Transverse colon (tissue), 4 donors: Measurements from ENCODE around the gene CDK9. TPM values are rescaled to one million over a fixed set of nuclear protein-coding genes. Genes with fewer than 3 reads are reported as not detected.

Experiments
- DNase-seq: peaks from one replicate; pipeline ENCODE4 v3.0.0-alpha.2; 2019
- H3K27ac ChIP-seq, 4 donors: fragments of 200-600 bp; sonication (generic); 2 replicates each; pipeline ENCODE4 v1.5.1; 2016 to 2018; ENCODE audit warnings: inconsistent platforms in 4 of 4
- H3K27me3 ChIP-seq: fragments of 200-600 bp; sonication (generic); 2 replicates; pipeline ENCODE4 v1.5.1; 2017; ENCODE audit warnings: inconsistent platforms
- H3K36me3 ChIP-seq, 4 donors: fragments of 200-600 bp; sonication (generic); 2 replicates each; pipeline ENCODE4 v1.5.1; 2017 to 2019; ENCODE audit warnings: inconsistent platforms in 4 of 4
- H3K4me1 ChIP-seq, 4 donors: fragments of 200-600 bp; sonication (generic); 2 replicates each; pipeline ENCODE4 v1.5.1; 2017 to 2020; ENCODE audit warnings: inconsistent platforms in 4 of 4
- H3K4me3 ChIP-seq, 4 donors: fragments of 200-600 bp; sonication (generic); 1 replicate in 1 of 4; 2 replicates in 3 of 4; pipeline versions ENCODE4 v1.5.1 to v1.6.1; 2017 to 2019; ENCODE audit warnings: inconsistent platforms in 4 of 4
- H3K9me3 ChIP-seq, 2 donors: fragments of 200-600 bp; sonication (generic); 2 replicates each; pipeline ENCODE4 v1.5.1; 2017 to 2019; ENCODE audit warnings: inconsistent platforms in 2 of 2
- EP300 ChIP-seq: sonication (generic); formaldehyde crosslinking; IDR thresholded peaks from one replicate; pipeline ENCODE4 v1.6.1; 2017; ENCODE audit warnings: antibody characterized with exemption, low read depth
- POLR2A ChIP-seq: fragments of 450-650 bp; IDR thresholded peaks from one replicate; pipeline ENCODE4 v1.6.1; 2016; ENCODE audit warnings: antibody characterized with exemption, mild to moderate bottlenecking, moderate library complexity
- POLR2AphosphoS5 ChIP-seq, 3 donors: sonication (generic); formaldehyde crosslinking; IDR thresholded peaks; one replicate each; pipeline ENCODE4 v1.6.1; 2016; ENCODE audit warnings: antibody characterized with exemption in 3 of 3
- WGBS, 2 donors: methylation state at CpG; one replicate each; pipeline ENCODE4 v1.1.5; 2018; ENCODE audit warnings: low coverage in 1 of 2; 5-methylcytosine and 5-hydroxymethylcytosine counted together
- in situ Hi-C, 4 donors: fragments of 200-750 bp; cut with MboI; loops; one replicate each; pipeline versions ENCODE4 v1.15.0 to v1.15.1; 2017; ENCODE audit warnings: low sequenced_read_pairs in 3 of 4, low pct_ligation_motif_present in 1 of 4, low pct_unique_long_range_greater_than_20kb in 1 of 4
- intact Hi-C: fragments of 100-400 bp; cut with DNase I; formaldehyde crosslinking; loops from one replicate; pipeline ENCODE4 v1.15.1; 2023; ENCODE audit warnings: low total_unique reads
- total RNA-seq, 4 donors: library from RNA; depleted of rRNA; stranded (reverse); fragments of >200 nt; gene quantifications; one replicate each; pipeline ENCODE4 v1.1.0, GENCODE V29; 2016
- TF ChIP-seq, protein P1 (sequence below), 5 experiments: fragments of 200-600 bp in 3 of 5; fragments of 450-650 bp in 2 of 5; sonication (generic) in 3 of 5; IDR thresholded peaks; 1 replicate in 2 of 5; 2 replicates in 3 of 5; pipeline ENCODE4 v1.5.1; 2016 to 2017; ENCODE audit warnings: antibody characterized with exemption in 5 of 5, inconsistent platforms in 3 of 5, mild to moderate bottlenecking in 2 of 5, moderate library complexity in 1 of 5

The CDK9 gene
- total RNA-seq, 4 donors from 2014 or later = 32.6 to 78.9 (median 49.3) TPM

- Histone ChIP-seq H3K27me3 (peaks cover 26% of the 10 kb centered on the region), H3K9me3 (no peaks in the 10 kb centered on the region), H3K36me3 (no peaks in the 10 kb centered on the region), H3K27ac (no peak overlapping the region), H3K4me3 (no peak overlapping the region), H3K4me1 (peaks cover 0 to 16% (median 9%) of the 10 kb centered on the region in 4 donors)
- in situ Hi-C loops (loop anchor here in 2 of 4 donors (25.0 kb wide), 2 partner anchors 155 to 230 kb away; no protein-coding TSS in a partner anchor), intact Hi-C loops (no loop called here)
- 42 to 56% methylated on average over 12 to 35 of the region's 38 CpGs for WGBS, 2 donors
- TF ChIP-seq POLR2AphosphoS5 (IDR thresholded peaks at IDR 0.05) (no peak), POLR2A (no peak), EP300 (no peak)
- TF ChIP-seq, protein P1, sequence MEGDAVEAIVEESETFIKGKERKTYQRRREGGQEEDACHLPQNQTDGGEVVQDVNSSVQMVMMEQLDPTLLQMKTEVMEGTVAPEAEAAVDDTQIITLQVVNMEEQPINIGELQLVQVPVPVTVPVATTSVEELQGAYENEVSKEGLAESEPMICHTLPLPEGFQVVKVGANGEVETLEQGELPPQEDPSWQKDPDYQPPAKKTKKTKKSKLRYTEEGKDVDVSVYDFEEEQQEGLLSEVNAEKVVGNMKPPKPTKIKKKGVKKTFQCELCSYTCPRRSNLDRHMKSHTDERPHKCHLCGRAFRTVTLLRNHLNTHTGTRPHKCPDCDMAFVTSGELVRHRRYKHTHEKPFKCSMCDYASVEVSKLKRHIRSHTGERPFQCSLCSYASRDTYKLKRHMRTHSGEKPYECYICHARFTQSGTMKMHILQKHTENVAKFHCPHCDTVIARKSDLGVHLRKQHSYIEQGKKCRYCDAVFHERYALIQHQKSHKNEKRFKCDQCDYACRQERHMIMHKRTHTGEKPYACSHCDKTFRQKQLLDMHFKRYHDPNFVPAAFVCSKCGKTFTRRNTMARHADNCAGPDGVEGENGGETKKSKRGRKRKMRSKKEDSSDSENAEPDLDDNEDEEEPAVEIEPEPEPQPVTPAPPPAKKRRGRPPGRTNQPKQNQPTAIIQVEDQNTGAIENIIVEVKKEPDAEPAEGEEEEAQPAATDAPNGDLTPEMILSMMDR (IDR thresholded peaks at IDR 0.05) = no peak
- peak; percentile 54 for DNase-seq
These were observed 43.9 kb upstream of the CDK9 start for GRCh38 chr9:127741831-127742434.

DNA sequence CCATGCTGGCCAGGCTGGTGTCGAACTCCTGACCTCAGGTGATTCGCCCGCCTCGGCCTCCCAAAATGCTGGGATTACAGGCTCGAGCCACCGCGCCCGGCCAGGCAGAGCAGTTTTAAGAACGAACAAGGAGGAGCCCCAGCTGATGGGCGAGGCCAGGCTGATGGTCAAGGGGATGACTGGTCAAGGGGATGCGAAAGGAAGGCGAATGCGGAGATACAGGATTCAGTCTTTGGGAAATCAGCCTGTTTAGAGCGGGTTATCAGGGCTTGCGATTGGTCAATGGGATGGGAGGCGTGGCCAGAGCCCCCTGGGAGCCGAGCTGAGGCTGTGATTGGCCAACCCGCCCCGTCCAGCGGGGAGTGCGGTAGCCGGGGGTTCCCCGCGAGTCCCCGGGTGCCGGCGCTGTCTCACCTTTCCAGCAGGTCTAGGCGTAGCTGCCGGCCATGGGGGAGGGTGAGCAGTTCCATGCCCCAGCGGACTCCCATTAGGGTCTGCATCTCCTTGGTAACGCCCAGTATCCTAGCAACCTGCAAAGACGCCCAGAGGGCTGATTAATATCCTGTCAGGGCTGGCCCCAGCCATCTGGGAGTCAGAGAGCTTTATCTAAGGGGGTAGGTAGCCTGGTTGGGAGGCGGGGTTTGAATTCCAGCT is 43.3 kb upstream of the CDK9 start:
- Histone ChIP-seq H3K4me3 (no peak overlapping the region), H3K4me1 (peaks cover 0 to 16% (median 9%) of the 10 kb centered on the region in 4 donors), H3K27me3 (peaks cover 31% of the 10 kb centered on the region), H3K27ac (no peak overlapping the region), H3K36me3 (no peaks in the 10 kb centered on the region), H3K9me3 (no peaks in the 10 kb centered on the region)
- in situ Hi-C loops (loop anchor here in 2 of 4 donors (25.0 kb wide), 2 partner anchors 155 to 230 kb away; no protein-coding TSS in a partner anchor), intact Hi-C loops (no loop called here)
- no peak for TF ChIP-seq POLR2A
- TF ChIP-seq, protein P1 (IDR thresholded peaks at IDR 0.05) = no peak
- no peak for TF ChIP-seq POLR2AphosphoS5 (IDR thresholded peaks at IDR 0.05)
- TF ChIP-seq EP300 = no peak
- WGBS, 2 donors = 47 to 50% methylated on average over 3 to 33 of the region's 33 CpGs
- DNase-seq = no peak

- in situ Hi-C loops = loop anchor here in 2 of 4 donors (25.0 kb wide), 2 partner anchors 157 to 232 kb away; no protein-coding TSS in a partner anchor
- Histone ChIP-seq H3K27me3 (peaks cover 34% of the 10 kb centered on the region), H3K9me3 (no peaks in the 10 kb centered on the region), H3K4me3 (no peak overlapping the region), H3K27ac (no peak overlapping the region), H3K4me1 (peaks cover 0 to 11% (median 9%) of the 10 kb centered on the region in 4 donors), H3K36me3 (no peaks in the 10 kb centered on the region)
- 88% methylated on average over 19 of the region's 19 CpGs; no CpG with 5 or more reads in 1 of the 2 donors for WGBS, 2 donors
- TF ChIP-seq POLR2AphosphoS5 (IDR thresholded peaks at IDR 0.05) (no peak), EP300 (no peak), POLR2A (no peak)
- TF ChIP-seq, protein P1 (IDR thresholded peaks at IDR 0.05) = no peak
- DNase-seq = no peak
- intact Hi-C loops = no loop called here
These were observed 41.3 kb upstream of the CDK9 start for GRCh38 chr9:127744398-127745110.
